H1 (cell line): ENCODE results near the gene PDLIM4. TPM values are rescaled to one million over a fixed set of nuclear protein-coding genes. Genes with fewer than 3 reads are reported as not detected.

ENCODE experiments used
- CHD7 ChIP-seq: fragments of 300-600 bp; sonication (generic); IDR thresholded peaks from 2 replicates; pipeline ENCODE4 v1.7.1; 2012; ENCODE audit warnings: low read length, moderate library complexity, mild to moderate bottlenecking, inconsistent platforms; ENCODE audit not compliant: insufficient replicate concordance
- EGR1 ChIP-seq: IDR thresholded peaks from 2 replicates; pipeline ENCODE4 v1.6.1; 2011; ENCODE audit warnings: low read depth, low read length, borderline replicate concordance
- JUND ChIP-seq: IDR thresholded peaks from 2 replicates; pipeline ENCODE4 v1.6.1; 2011; ENCODE audit warnings: mild to moderate bottlenecking, improper control_type of control experiment, low read length
- MAFK ChIP-seq: IDR thresholded peaks from 2 replicates; pipeline ENCODE4 v1.6.1; 2012; ENCODE audit warnings: low read depth, mild to moderate bottlenecking, improper control_type of control experiment, low read length
- PHF8 ChIP-seq: fragments of 200-600 bp; sonication (generic); conservative IDR thresholded peaks from 2 replicates; pipeline ENCODE4 v1.7.1; 2012; ENCODE audit warnings: low read depth, mild to moderate bottlenecking, inconsistent platforms, low read length, moderate library complexity
- SP1 ChIP-seq: IDR thresholded peaks from 2 replicates; pipeline ENCODE4 v1.6.1; 2011; ENCODE audit warnings: low read depth, low read length
- SUZ12 ChIP-seq: fragments of 200-600 bp; sonication (generic); IDR thresholded peaks from 2 replicates; pipeline ENCODE4 v1.6.1; 2012; ENCODE audit warnings: mild to moderate bottlenecking, inconsistent platforms, low read length, moderate library complexity, mixed read lengths
- TAF7 ChIP-seq: optimal IDR thresholded peaks from 2 replicates; pipeline ENCODE3; 2011; ENCODE audit warnings: low read depth, mild to moderate bottlenecking, inconsistent platforms, low read length, moderate library complexity, borderline replicate concordance
- YY1 ChIP-seq: IDR thresholded peaks from 2 replicates; pipeline ENCODE4 v1.6.1; 2011; ENCODE audit warnings: low read depth, mild to moderate bottlenecking, low read length
- polyA plus RNA-seq, 7 experiments: library from polyadenylated mRNA; depleted of rRNA in 3 of 7; stranded (reverse) in 5 of 7; unstranded in 2 of 7; fragments of >200 nt in 5 of 7; fragments of 200-250 nt in 2 of 7; gene quantifications; 1 replicate in 5 of 7; 2 replicates in 1 of 7; 4 replicates in 1 of 7; pipeline versions ENCODE4 v1.2.1 to v1.2.3, GENCODE V29; 2011 to 2013; ENCODE audit warnings: missing spikeins in 2 of 7, mixed read lengths in 2 of 7
- total RNA-seq: library from RNA; stranded (reverse); fragmentation: NEBNext Ultra II Directional; extraction: Animal tissue kit (Norgen Biotek cat#: 25700); gene quantifications from 2 replicates; pipeline ENCODE4 v1.2.1, GENCODE V29; 2021

Gene PDLIM4
- total and polyA plus RNA-seq, 2 of the 8 experiments (the other 6 are each of a cell fraction or from before 2014, with no cell fraction given), result 10.7 to 29.1 TPM

- TF ChIP-seq TAF7 (no peak), JUND (no peak), PHF8 (no peak), SP1 (no peak), EGR1 (no peak), CHD7 (no peak), YY1 (no peak), MAFK (no peak), SUZ12 (no peak)
These were observed 8.0 kb downstream of the PDLIM4 start (continued) for GRCh38 chr5:132265336-132266030.
